Loucy (cell line): ENCODE results near the gene BLID.

Experiments
- H2AFZ ChIP-seq: fragments of 200-600 bp; sonication (generic); 2 replicates; pipeline ENCODE4 v1.6.0; 2016; ENCODE audit warnings: antibody characterized with exemption, mild to moderate bottlenecking, low read length, moderate library complexity
- H3F3A ChIP-seq: fragments of 200-600 bp; 2 replicates; pipeline ENCODE4 v1.6.0; 2016; ENCODE audit warnings: antibody characterized with exemption, low read depth, mild to moderate bottlenecking
- H3K27me3 ChIP-seq: fragments of 200-600 bp; sonication (generic); 2 replicates; pipeline ENCODE4 v1.6.1; 2014; ENCODE audit warnings: low read length, mild to moderate bottlenecking; ENCODE audit not compliant: insufficient read depth, poor library complexity, severe bottlenecking
- H3K36me3 ChIP-seq: fragments of 200-600 bp; sonication (generic); 2 replicates; pipeline ENCODE4 v1.6.1; 2016; ENCODE audit warnings: low read length; ENCODE audit not compliant: insufficient read depth
- H3K4me1 ChIP-seq: fragments of 200-600 bp; sonication (generic); 2 replicates; pipeline ENCODE4 v1.5.1; 2014; ENCODE audit warnings: low read length, mild to moderate bottlenecking; ENCODE audit not compliant: insufficient read depth, poor library complexity, severe bottlenecking
- H3K4me2 ChIP-seq: fragments of 200-600 bp; sonication (generic); 2 replicates; pipeline ENCODE4 v1.6.0; 2014; ENCODE audit warnings: antibody characterized with exemption, low read length, low read depth, mild to moderate bottlenecking; ENCODE audit not compliant: poor library complexity, severe bottlenecking
- H3K4me3 ChIP-seq: fragments of 200-600 bp; sonication (generic); 2 replicates; pipeline ENCODE4 v1.5.1; 2014; ENCODE audit warnings: low read length, mild to moderate bottlenecking, mixed read lengths; ENCODE audit not compliant: poor library complexity, severe bottlenecking
- H3K79me2 ChIP-seq: fragments of 200-600 bp; sonication (generic); 2 replicates; pipeline ENCODE4 v1.6.1; 2014; ENCODE audit warnings: low read length; ENCODE audit not compliant: insufficient read depth
- H3K9ac ChIP-seq: fragments of 200-600 bp; sonication (generic); 2 replicates; pipeline ENCODE4 v1.6.0; 2014; ENCODE audit warnings: mild to moderate bottlenecking, low read depth, low read length, moderate library complexity; ENCODE audit not compliant: poor library complexity, severe bottlenecking
- H3K9me2 ChIP-seq: fragments of 200-600 bp; sonication (generic); replicated peaks from 2 replicates; pipeline ENCODE4 v1.6.1; 2016; ENCODE audit warnings: low read depth, low read length, mixed read lengths
- H3K9me3 ChIP-seq: fragments of 200-600 bp; sonication (generic); 2 replicates; pipeline ENCODE4 v1.6.1; 2014; ENCODE audit warnings: mild to moderate bottlenecking, antibody characterized with exemption, low read length, low read depth; ENCODE audit not compliant: insufficient read depth
- H4K20me1 ChIP-seq: fragments of 200-600 bp; sonication (generic); 2 replicates; pipeline ENCODE4 v1.6.0; 2014; ENCODE audit warnings: antibody characterized with exemption, low read length, mild to moderate bottlenecking; ENCODE audit not compliant: insufficient read depth, poor library complexity, severe bottlenecking
- CTCF ChIP-seq: fragments of 200-600 bp; sonication (generic); conservative IDR thresholded peaks from 2 replicates; pipeline ENCODE4 v1.5.1; 2014; ENCODE audit warnings: mild to moderate bottlenecking, antibody characterized with exemption, low read length
- EZH2phosphoT487 ChIP-seq: fragments of 200-600 bp; IDR thresholded peaks from 2 replicates; pipeline ENCODE4 v1.6.1; 2018; ENCODE audit warnings: antibody characterized with exemption, mild to moderate bottlenecking, moderate library complexity, borderline replicate concordance

The BLID gene

GRCh38 chr11:122141725-122142124, 25.7 kb upstream of the BLID start:
- Histone ChIP-seq H3K4me3 (no peak overlapping the region), H3K27me3 (no peaks in the 10 kb centered on the region), H3K4me1 (no peaks in the 10 kb centered on the region), H3K4me2 (no peak overlapping the region), H3K9me2 (no peaks in the 10 kb centered on the region), H3K9ac (no peak overlapping the region), H3K9me3 (no peaks in the 10 kb centered on the region), H3F3A (no peaks in the 10 kb centered on the region), H3K79me2 (no peaks in the 10 kb centered on the region), H4K20me1 (no peaks in the 10 kb centered on the region), H2AFZ (no peak overlapping the region), H3K36me3 (no peaks in the 10 kb centered on the region)
- TF ChIP-seq EZH2phosphoT487 (no peak), CTCF (no peak)

- Histone ChIP-seq H3K4me1 (no peaks in the 10 kb centered on the region), H3K27me3 (no peaks in the 10 kb centered on the region), H3K36me3 (no peaks in the 10 kb centered on the region), H3K4me2 (no peak overlapping the region), H3K9me3 (no peaks in the 10 kb centered on the region), H4K20me1 (no peaks in the 10 kb centered on the region), H3K9ac (no peak overlapping the region), H2AFZ (no peak overlapping the region), H3K4me3 (no peak overlapping the region), H3F3A (no peaks in the 10 kb centered on the region), H3K79me2 (no peaks in the 10 kb centered on the region), H3K9me2 (no peaks in the 10 kb centered on the region)
- TF ChIP-seq EZH2phosphoT487: no peak
- no peak for TF ChIP-seq CTCF
These were observed 24.5 kb upstream of the BLID start for GRCh38 chr11:122140500-122140899.

DNA sequence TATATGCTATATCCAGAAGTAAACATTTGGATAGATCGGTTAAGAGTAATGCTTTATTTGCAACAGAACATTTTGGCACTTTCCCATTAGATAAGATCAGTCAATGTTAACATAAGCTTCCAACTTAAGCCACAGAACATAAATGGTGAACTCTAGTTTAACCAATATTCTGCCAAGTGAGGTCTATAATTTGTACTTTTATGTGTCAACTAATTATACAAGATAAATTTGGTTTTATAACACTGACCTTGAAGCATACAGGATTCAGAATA, 23.5 kb upstream of the BLID start:
- Histone ChIP-seq H3K9me3 (no peaks in the 10 kb centered on the region), H3K4me3 (no peak overlapping the region), H3K79me2 (no peaks in the 10 kb centered on the region), H3K36me3 (no peaks in the 10 kb centered on the region), H3K9me2 (no peaks in the 10 kb centered on the region), H3K27me3 (no peaks in the 10 kb centered on the region), H3K9ac (no peak overlapping the region), H3F3A (no peaks in the 10 kb centered on the region), H2AFZ (no peak overlapping the region), H3K4me1 (no peaks in the 10 kb centered on the region), H4K20me1 (no peaks in the 10 kb centered on the region), H3K4me2 (no peak overlapping the region)
- no peak for TF ChIP-seq EZH2phosphoT487
- TF ChIP-seq CTCF: no peak
